ENCODE results near the gene CCM2L. TPM values are rescaled to one million over a fixed set of nuclear protein-coding genes. Genes with fewer than 3 reads are reported as not detected.

Gene CCM2L
- total and polyA plus RNA-seq, 2 of the 8 experiments (the other 6 are each of a cell fraction or from before 2014, with no cell fraction given), result 5.5 to 15.8 TPM

DNA sequence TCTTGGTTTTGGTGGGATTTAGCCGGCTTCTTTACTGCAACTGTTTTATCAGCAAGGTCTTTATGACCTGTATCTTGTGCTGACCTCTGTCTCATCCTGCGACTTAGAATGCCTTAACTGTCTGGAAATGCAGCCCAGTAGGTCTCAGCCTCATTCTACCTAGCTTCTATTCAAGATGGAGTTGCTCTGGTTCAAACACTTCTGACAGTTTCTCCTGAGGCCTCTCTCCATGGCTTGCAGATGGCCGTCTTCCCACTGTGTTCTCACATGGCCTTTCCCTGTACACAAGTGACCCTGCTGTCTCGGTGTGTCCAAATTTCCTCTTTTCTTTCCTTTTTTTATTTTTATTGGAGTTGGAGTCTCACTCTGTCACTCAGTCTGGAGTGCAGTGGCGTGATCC lies 4.2 kb upstream of the CCM2L start:
- H4K8ac ChIP-seq (ENCODE audit: extremely low read depth, insufficient read depth, low read length), result no peak overlapping the region
- H3K27ac ChIP-seq (ENCODE audit: low read depth, low read length), result no peak overlapping the region
- H3K23me2 ChIP-seq (ENCODE audit: low read depth, low read length), result peaks cover 2% of the 10 kb centered on the region; the same call in 1 of the 2 replicates
- no peak overlapping the region for H3K23ac ChIP-seq (ENCODE audit: insufficient read length)
- no peak for TF ChIP-seq POLR2A (IDR thresholded peaks at IDR 0.05; ENCODE audit: control extremely low read depth in 1 of 2, low read depth in 2 of 2, low read length in 2 of 2)
- no peak for TF ChIP-seq CREB1 (IDR thresholded peaks at IDR 0.05)
- TF ChIP-seq RAD21 (IDR thresholded peaks at IDR 0.05 in 1 of 2, conservative IDR thresholded peaks at IDR 0.05 in 1 of 2; ENCODE audit: low read depth in 2 of 2, low read length in 2 of 2), result no peak
- TF ChIP-seq PHF8 (conservative IDR thresholded peaks at IDR 0.05; ENCODE audit: low read depth, low read length), result no peak
- TF ChIP-seq RBBP5 (IDR thresholded peaks at IDR 0.05; ENCODE audit: borderline replicate concordance, low read depth, low read length), result no peak
- no peak for TF ChIP-seq CHD2 (IDR thresholded peaks at IDR 0.05; ENCODE audit: low read length)
- no peak for TF ChIP-seq RXRA (IDR thresholded peaks at IDR 0.05; ENCODE audit: insufficient read depth, low read depth, low read length)
- TF ChIP-seq KDM5A (IDR thresholded peaks at IDR 0.05; ENCODE audit: low read length), result no peak
- TF ChIP-seq GTF2F1 (IDR thresholded peaks at IDR 0.05; ENCODE audit: borderline replicate concordance, low read depth, low read length), result no peak
- no peak for TF ChIP-seq JUND (IDR thresholded peaks at IDR 0.05; ENCODE audit: low read length)
- TF ChIP-seq EZH2 (IDR thresholded peaks at IDR 0.05; ENCODE audit: low read depth, low read length, severe bottlenecking), result no peak
- POLR2A ChIA-PET (ENCODE audit: partially characterized antibody), result interaction anchor here (1.4 kb wide), 1 partner anchor 12 kb away, joined by 4 read pairs; no protein-coding TSS in a partner anchor
- no peaks in the 10 kb centered on the region for H3K9me3 ChIP-seq (ENCODE audit: insufficient read depth in 2 of 2, low read depth in 1 of 2, low read length in 1 of 2)
- H3K14ac ChIP-seq (ENCODE audit: insufficient read length), result no peak overlapping the region
- H4K91ac ChIP-seq (replicated peaks; ENCODE audit: insufficient read length, low read length), result no peak overlapping the region
- H2BK5ac ChIP-seq (ENCODE audit: low read depth, low read length), result no peak overlapping the region; the same call in 1 of the 2 replicates
- DNase-seq (ENCODE audit: low read depth in 1 of 2, low spot score in 2 of 2) (no peak), FAIRE-seq (no peak)
- no peak overlapping the region for H2AFZ ChIP-seq (ENCODE audit: low read length)
- no peak overlapping the region for H3K9ac ChIP-seq (replicated peaks in 1 of 4; ENCODE audit: extremely low read depth in 1 of 4, low read depth in 3 of 4, low read length in 3 of 4)
- no peak overlapping the region for H2BK15ac ChIP-seq (ENCODE audit: low read length)
- H2AK5ac ChIP-seq (ENCODE audit: low read depth, low read length), result no peak overlapping the region
- CTCF ChIA-PET (ENCODE audit: partially characterized antibody), result interaction anchor here (1.7 to 2.7 kb wide), 3 partner anchors 11 to 153 kb away, joined by 4 to 20 read pairs (median 11); partner anchors contain the start of gene PDRG1
- no peak overlapping the region for H2BK12ac ChIP-seq (ENCODE audit: low read depth, low read length)
- no peak overlapping the region for H3K18ac ChIP-seq (ENCODE audit: extremely low read depth, low read length)
- no peak overlapping the region for H4K5ac ChIP-seq (ENCODE audit: insufficient read length, low read depth, low read length)
- H3K79me2 ChIP-seq (ENCODE audit: control insufficient read depth in 1 of 2, insufficient read depth in 2 of 2, low read length in 2 of 2), result no peaks in the 10 kb centered on the region
- H4K20me1 ChIP-seq (replicated peaks in 1 of 2; ENCODE audit: control insufficient read depth in 1 of 2, insufficient read depth in 2 of 2, low read length in 2 of 2), result no peaks in the 10 kb centered on the region
- H3K79me1 ChIP-seq (ENCODE audit: low read depth, low read length), result no peaks in the 10 kb centered on the region
- H3K4me2 ChIP-seq (ENCODE audit: insufficient read depth in 1 of 2, low read depth in 2 of 2, low read length in 2 of 2), result no peak overlapping the region
- no peak overlapping the region for H3K4ac ChIP-seq (replicated peaks; ENCODE audit: insufficient read length, low read depth, low read length)
- no peaks in the 10 kb centered on the region for H3K36me3 ChIP-seq (ENCODE audit: control insufficient read depth in 2 of 4, insufficient read depth in 4 of 4, low read length in 3 of 4)
- no peak overlapping the region for H3K56ac ChIP-seq (replicated peaks; ENCODE audit: insufficient read length, low read depth, low read length)
- H2BK120ac ChIP-seq (replicated peaks; ENCODE audit: low read depth, low read length), result no peak overlapping the region
- H2BK20ac ChIP-seq (ENCODE audit: low read length), result no peak overlapping the region
- WGBS, 2 experiments (ENCODE audit: extremely low coverage in 1 of 2, insufficient coverage in 1 of 2, insufficient read length in 1 of 2, insufficient replicate concordance in 2 of 2, low coverage in 1 of 2, low lambda C conversion rate in 2 of 2, missing lambda C conversion rate in 1 of 2), result 90% methylated on average over 5 of the region's 5 CpGs; no CpG with 5 or more reads in 1 of the 2 experiments
- H3K27me3 ChIP-seq (replicated peaks in 1 of 4; ENCODE audit: control insufficient read depth in 3 of 4, extremely low read depth in 1 of 4, insufficient read depth in 3 of 4, low read length in 3 of 4), result no peaks in the 10 kb centered on the region
- H3K4me3 ChIP-seq (ENCODE audit: extremely low read depth in 1 of 4, insufficient read depth in 2 of 4, low read depth in 3 of 4, low read length in 4 of 4), result no peak overlapping the region
- H3K4me1 ChIP-seq (replicated peaks in 1 of 4; ENCODE audit: control insufficient read depth in 3 of 4, insufficient read depth in 4 of 4, low read length in 3 of 4), result peaks cover 16 to 21% (median 19%) of the 10 kb centered on the region in 4 experiments
